ENCODE results near the gene RBM42. TPM values are rescaled to one million over a fixed set of nuclear protein-coding genes. Genes with fewer than 3 reads are reported as not detected.

The RBM42 gene
- total and polyA plus RNA-seq, 8 donors, result 26.6 to 133 (median 57.6) TPM

DNA sequence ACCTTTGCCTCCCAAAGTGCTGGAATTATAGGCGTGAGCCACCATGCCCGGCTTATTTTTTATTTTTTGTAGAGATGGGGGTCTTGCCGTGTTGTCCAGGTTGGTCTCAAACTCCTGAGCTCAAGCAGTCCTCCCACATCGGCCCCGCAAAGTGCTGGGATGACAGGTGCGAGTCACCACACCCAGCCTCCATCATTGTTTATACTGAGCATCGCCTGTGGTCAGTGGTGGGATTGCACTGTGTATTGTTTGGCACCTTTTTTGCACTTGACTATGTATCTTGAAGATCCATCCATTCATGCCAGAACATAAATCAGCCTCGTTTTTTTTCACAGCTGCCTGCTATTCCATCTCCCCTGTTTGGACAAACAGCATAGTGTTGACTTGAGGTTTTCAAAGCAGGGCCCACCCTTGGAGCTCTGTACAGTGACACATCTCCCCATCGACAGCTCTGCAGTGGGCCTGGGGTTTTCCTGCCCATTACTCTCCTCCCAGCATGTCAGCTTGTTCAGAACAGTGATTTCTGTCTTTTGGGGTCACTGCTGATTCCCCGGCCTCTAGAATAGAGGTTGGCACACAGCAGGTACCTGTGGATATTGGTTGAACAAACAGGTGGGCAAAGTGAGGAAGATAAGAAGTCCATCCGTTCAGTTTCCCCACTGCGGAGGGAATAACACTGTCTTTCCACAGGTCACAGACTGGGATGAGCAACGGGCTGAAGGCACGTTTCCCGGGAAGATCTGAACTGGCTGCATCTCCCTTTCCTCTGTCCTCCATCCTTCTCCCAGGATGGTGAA, 29.3 kb downstream of the RBM42 start:
- Histone ChIP-seq H3K36me3 (peaks cover 87 to 100% (median 100%) of the 10 kb centered on the region in 4 donors), H3K9me3 (no peaks in the 10 kb centered on the region), H3K4me3 (no peak overlapping the region), H3K27ac (no peak overlapping the region), H3K4me1 (no peaks in the 10 kb centered on the region), H3K27me3 (no peaks in the 10 kb centered on the region)
- intact Hi-C loops (cut with DNase I; ENCODE audit: low total_unique reads), result no loop called here
- DNase-seq, result no peak
- TF ChIP-seq, protein P1, sequence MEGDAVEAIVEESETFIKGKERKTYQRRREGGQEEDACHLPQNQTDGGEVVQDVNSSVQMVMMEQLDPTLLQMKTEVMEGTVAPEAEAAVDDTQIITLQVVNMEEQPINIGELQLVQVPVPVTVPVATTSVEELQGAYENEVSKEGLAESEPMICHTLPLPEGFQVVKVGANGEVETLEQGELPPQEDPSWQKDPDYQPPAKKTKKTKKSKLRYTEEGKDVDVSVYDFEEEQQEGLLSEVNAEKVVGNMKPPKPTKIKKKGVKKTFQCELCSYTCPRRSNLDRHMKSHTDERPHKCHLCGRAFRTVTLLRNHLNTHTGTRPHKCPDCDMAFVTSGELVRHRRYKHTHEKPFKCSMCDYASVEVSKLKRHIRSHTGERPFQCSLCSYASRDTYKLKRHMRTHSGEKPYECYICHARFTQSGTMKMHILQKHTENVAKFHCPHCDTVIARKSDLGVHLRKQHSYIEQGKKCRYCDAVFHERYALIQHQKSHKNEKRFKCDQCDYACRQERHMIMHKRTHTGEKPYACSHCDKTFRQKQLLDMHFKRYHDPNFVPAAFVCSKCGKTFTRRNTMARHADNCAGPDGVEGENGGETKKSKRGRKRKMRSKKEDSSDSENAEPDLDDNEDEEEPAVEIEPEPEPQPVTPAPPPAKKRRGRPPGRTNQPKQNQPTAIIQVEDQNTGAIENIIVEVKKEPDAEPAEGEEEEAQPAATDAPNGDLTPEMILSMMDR (IDR thresholded peaks at IDR 0.05), result no peak
- TF ChIP-seq EP300 (IDR thresholded peaks at IDR 0.05), result no peak
- TF ChIP-seq POLR2AphosphoS5 (IDR thresholded peaks at IDR 0.05), result no peak
- TF ChIP-seq POLR2A (IDR thresholded peaks at IDR 0.05), result no peak
- WGBS, 5 donors, result 83 to 92% (median 90%) methylated on average over 15 of the region's 15 CpGs

DNA sequence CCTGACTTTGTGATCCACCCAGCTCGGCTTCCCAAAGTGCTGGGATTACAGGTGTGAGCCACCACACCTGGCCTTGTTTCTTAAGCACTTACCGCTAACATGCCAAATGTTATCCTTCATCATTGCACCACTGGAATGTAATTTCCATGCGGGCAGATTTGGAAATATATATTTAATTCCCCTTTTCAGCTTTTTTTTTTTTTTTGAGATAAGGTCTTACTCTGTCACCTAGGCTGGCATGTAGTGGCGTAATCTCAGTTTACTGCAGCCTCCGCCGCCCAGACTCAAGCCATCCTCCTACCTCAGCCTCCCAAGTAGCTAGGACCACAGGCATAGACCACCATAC, 33.1 kb downstream of the RBM42 start:
- Histone ChIP-seq H3K36me3 (peaks cover 54 to 93% (median 85%) of the 10 kb centered on the region in 4 donors), H3K27me3 (no peaks in the 10 kb centered on the region), H3K4me1 (no peaks in the 10 kb centered on the region), H3K4me3 (no peak overlapping the region), H3K9me3 (no peaks in the 10 kb centered on the region), H3K27ac (no peak overlapping the region)
- no peak for DNase-seq
- WGBS, 5 donors, result 93 to 99% (median 96%) methylated on average over 6 of the region's 6 CpGs
- intact Hi-C loops (cut with DNase I; ENCODE audit: low total_unique reads), result no loop called here
- TF ChIP-seq EP300 (IDR thresholded peaks at IDR 0.05), result no peak
- TF ChIP-seq, protein P1 (IDR thresholded peaks at IDR 0.05), result no peak
- TF ChIP-seq POLR2A (IDR thresholded peaks at IDR 0.05), result no peak
- no peak for TF ChIP-seq POLR2AphosphoS5 (IDR thresholded peaks at IDR 0.05)

DNA sequence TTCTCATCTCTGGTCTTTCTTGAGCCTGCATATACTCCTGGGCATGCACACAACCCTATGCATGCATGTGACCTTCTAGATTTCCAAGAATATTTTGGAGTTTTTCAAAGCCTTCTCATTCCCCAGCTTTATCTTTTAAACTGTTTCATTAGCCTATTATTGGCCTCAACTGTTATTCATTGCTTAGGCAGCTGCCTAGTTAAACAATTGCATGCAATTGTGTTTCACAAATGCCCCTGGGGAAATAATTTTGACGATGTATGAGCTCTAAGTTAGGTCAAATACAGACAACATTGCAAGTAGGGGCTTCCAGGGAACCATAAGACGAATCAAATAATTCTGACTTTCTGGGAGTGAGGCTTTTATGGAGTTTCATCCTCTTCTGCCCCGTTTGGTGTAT, 35.1 kb downstream of the RBM42 start:
- Histone ChIP-seq H3K36me3 (peaks cover 34 to 73% (median 64%) of the 10 kb centered on the region in 4 donors), H3K27ac (no peak overlapping the region), H3K27me3 (peaks cover 0 to 2% (median 0%) of the 10 kb centered on the region in 3 donors), H3K9me3 (no peaks in the 10 kb centered on the region), H3K4me1 (no peaks in the 10 kb centered on the region), H3K4me3 (no peak overlapping the region)
- 79 to 95% (median 86%) methylated on average over 3 of the region's 3 CpGs for WGBS, 5 donors
- TF ChIP-seq EP300 (IDR thresholded peaks at IDR 0.05), result no peak
- no peak for TF ChIP-seq POLR2AphosphoS5 (IDR thresholded peaks at IDR 0.05)
- TF ChIP-seq POLR2A (IDR thresholded peaks at IDR 0.05), result no peak
- TF ChIP-seq, protein P1 (IDR thresholded peaks at IDR 0.05), result no peak
- intact Hi-C loops (cut with DNase I; ENCODE audit: low total_unique reads), result no loop called here
- DNase-seq, result no peak

DNA sequence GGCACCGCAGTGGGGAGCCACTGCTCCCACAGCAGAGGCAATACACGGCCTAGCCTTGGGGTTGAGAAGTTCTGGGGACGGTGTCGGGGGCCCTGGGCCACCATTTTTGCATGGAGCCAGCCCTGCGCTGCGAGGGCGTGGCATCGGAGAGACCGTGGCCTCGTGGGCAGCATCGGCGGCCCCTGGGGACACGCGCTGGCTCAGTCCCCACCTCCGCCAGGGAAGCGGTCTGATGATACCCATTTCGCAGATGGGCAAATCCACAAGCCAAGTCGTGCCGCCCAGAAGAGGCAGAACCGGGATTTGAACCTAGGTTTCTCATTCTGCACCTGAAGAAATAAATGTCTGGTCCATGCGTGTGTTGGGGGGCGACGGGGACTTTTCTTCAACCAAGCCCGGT, 36.3 kb downstream of the RBM42 start:
- Histone ChIP-seq H3K4me1 (no peaks in the 10 kb centered on the region), H3K4me3 (no peak overlapping the region), H3K36me3 (peaks cover 22 to 61% (median 53%) of the 10 kb centered on the region in 4 donors), H3K9me3 (no peaks in the 10 kb centered on the region), H3K27ac (no peak overlapping the region), H3K27me3 (peaks cover 0 to 13% (median 0%) of the 10 kb centered on the region in 3 donors)
- WGBS, 5 donors, result 92 to 96% (median 95%) methylated on average over 24 of the region's 24 CpGs
- TF ChIP-seq POLR2A (IDR thresholded peaks at IDR 0.05), result no peak
- TF ChIP-seq EP300 (IDR thresholded peaks at IDR 0.05), result no peak
- TF ChIP-seq POLR2AphosphoS5 (IDR thresholded peaks at IDR 0.05), result no peak
- TF ChIP-seq, protein P1 (IDR thresholded peaks at IDR 0.05), result no peak
- no peak for DNase-seq
- intact Hi-C loops (cut with DNase I; ENCODE audit: low total_unique reads), result no loop called here

Measured in stomach (tissue), 9 donors.